A549 (cell line): ENCODE data around the gene PDPN.

Experiments used
- EP300 ChIP-seq, 2 experiments: fragments of >200 bp; sonication (Bioruptor Twin); formaldehyde crosslinking; IDR thresholded peaks; 2 replicates in 1 of 2; 3 replicates in 1 of 2; pipeline ENCODE4 v1.6.1; 2016 to 2017
- HOXB13 ChIP-seq: fragments of 250-450 bp; sonication (Bioruptor Pico); IDR thresholded peaks from 2 replicates; pipeline ENCODE4 v1.5.0; 2020; ENCODE audit warnings: low read depth, mild to moderate bottlenecking, moderate library complexity

DNA sequence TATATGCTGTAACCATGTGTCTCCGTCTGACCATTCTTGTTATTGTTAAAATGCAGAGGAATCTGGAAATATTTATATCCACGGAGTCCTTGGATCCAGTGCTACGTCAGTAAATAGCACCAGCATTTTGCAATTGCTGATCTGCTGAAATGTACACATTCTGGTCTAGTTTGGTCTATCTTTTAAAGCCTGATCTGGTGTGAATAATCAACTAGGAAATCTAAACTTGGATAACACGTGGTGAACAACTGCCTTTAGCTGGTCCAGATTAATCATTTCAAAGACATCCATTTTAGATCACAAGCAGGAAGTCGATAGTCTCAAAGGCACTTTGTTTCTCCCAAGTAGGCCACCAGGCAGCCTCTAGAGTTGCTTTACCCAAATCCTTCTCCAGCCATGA is 32.6 kb downstream of the PDPN start:
- TF ChIP-seq EP300 (IDR thresholded peaks at IDR 0.05) (no peak), HOXB13 (no peak)
